A549 (cell line): ENCODE measurements around the gene SELENOO. TPM values are rescaled to one million over a fixed set of nuclear protein-coding genes. Genes with fewer than 3 reads are reported as not detected.

Source experiments
- ATAC-seq, 2 experiments: fragments of 200-7000 bp in 1 of 2; fragments of >200 bp in 1 of 2; cut with Nextera tagmentation in 1 of 2; cut with Tn5 transposase in 1 of 2; 3 replicates each; pipeline versions ENCODE4 v1.8.0 to v1.9.1; 2018 to 2020; ENCODE audit warnings: mild to moderate bottlenecking in 1 of 2, moderate library complexity in 1 of 2
- CTCF ChIA-PET: fragments of 300-600 bp; sonication (Branson Sonifier 250); formaldehyde crosslinking; extraction: SDS; loops from one replicate; lab custom pipeline; 2021; ENCODE audit warnings: antibody characterized with exemption, inconsistent platforms; lab: Yijun Ruan, JAX
- POLR2A ChIA-PET: fragments of 350-600 bp; formaldehyde crosslinking; extraction: SDS; loops from one replicate; lab custom pipeline; 2021; ENCODE audit warnings: antibody characterized with exemption, inconsistent platforms; lab: Yijun Ruan, JAX
- DNase-seq, 2 experiments: peaks; one replicate each; pipeline versions ENCODE4 v3.0.0 to v3.0.0-alpha.2; 2011 to 2016; ENCODE audit warnings: low read depth in 1 of 2, low spot score in 1 of 2
- FAIRE-seq: peaks from 2 replicates; lab custom pipeline; 2011; peaks lifted over from hg19 to GRCh38; lab: Jason Lieb, UNC
- H3K27ac ChIP-seq, 2 experiments: fragments of >200 bp; sonication (Bioruptor Twin); formaldehyde crosslinking; 3 replicates each; pipeline ENCODE4 v1.5.1; 2016 to 2017
- H3K4me1 ChIP-seq: fragments of >200 bp; sonication (Bioruptor Twin); formaldehyde crosslinking; 3 replicates; pipeline ENCODE4 v1.6.1; 2016
- H3K4me2 ChIP-seq: fragments of >200 bp; sonication (Bioruptor Twin); formaldehyde crosslinking; 3 replicates; pipeline ENCODE4 v1.6.1; 2016
- H3K4me3 ChIP-seq: fragments of >200 bp; sonication (Bioruptor Twin); formaldehyde crosslinking; 3 replicates; pipeline ENCODE4 v1.5.1; 2016
- H3K9me3 ChIP-seq: fragments of >200 bp; sonication (Bioruptor Twin); formaldehyde crosslinking; 3 replicates; pipeline ENCODE4 v1.6.1; 2016
- CEBPB ChIP-seq, 2 experiments: fragments of >200 bp in 1 of 2; sonication (Bioruptor Twin) in 1 of 2; formaldehyde crosslinking in 1 of 2; IDR thresholded peaks; 2 replicates each; pipeline ENCODE4 v1.6.1; 2012 to 2016
- CTCF ChIP-seq: fragments of >200 bp; sonication (Bioruptor Twin); formaldehyde crosslinking; IDR thresholded peaks from 3 replicates; pipeline ENCODE4 v1.5.1; 2016
- E2F6 ChIP-seq: IDR thresholded peaks from 2 replicates; pipeline ENCODE4 v1.6.1; 2012; ENCODE audit warnings: low read depth, borderline replicate concordance
- EP300 ChIP-seq, 2 experiments: fragments of >200 bp; sonication (Bioruptor Twin); formaldehyde crosslinking; IDR thresholded peaks; 2 replicates in 1 of 2; 3 replicates in 1 of 2; pipeline ENCODE4 v1.6.1; 2016 to 2017
- HOXB5 ChIP-seq: fragments of 250-450 bp; sonication (Bioruptor Pico); IDR thresholded peaks from 2 replicates; pipeline ENCODE4 v1.5.0; 2020; ENCODE audit warnings: mild to moderate bottlenecking, moderate library complexity
- JUN ChIP-seq, 2 experiments: fragments of >200 bp; sonication (Bioruptor Twin); formaldehyde crosslinking; IDR thresholded peaks; 2 replicates in 1 of 2; 3 replicates in 1 of 2; pipeline ENCODE4 v1.6.1; 2016 to 2017
- KDM1A ChIP-seq: fragments of 200-600 bp; sonication (generic); IDR thresholded peaks from 2 replicates; pipeline ENCODE4 v1.6.1; 2016; ENCODE audit warnings: low read depth, mild to moderate bottlenecking
- MAZ ChIP-seq: fragments of 150-350 bp; IDR thresholded peaks from 2 replicates; pipeline ENCODE4 v1.6.1; 2014; ENCODE audit warnings: antibody characterized with exemption, low read depth, low read length, borderline replicate concordance
- MYC ChIP-seq: IDR thresholded peaks from 2 replicates; pipeline ENCODE4 v1.6.1; 2012; ENCODE audit warnings: mild to moderate bottlenecking, inconsistent platforms, low read length, improper control_type of control experiment, borderline replicate concordance
- NFE2L2 ChIP-seq: fragments of 150-350 bp; conservative IDR thresholded peaks from 2 replicates; pipeline ENCODE4 v1.6.1; 2014; ENCODE audit warnings: low read length
- NPAS2 ChIP-seq: fragments of 250-450 bp; sonication (Bioruptor Pico); IDR thresholded peaks from 2 replicates; pipeline ENCODE4 v1.8.0; 2022; ENCODE audit warnings: mild to moderate bottlenecking, moderate library complexity, borderline replicate concordance
- PBX3 ChIP-seq: IDR thresholded peaks from 2 replicates; pipeline ENCODE4 v1.6.1; 2012
- RAD21 ChIP-seq, 2 experiments: fragments of >200 bp in 1 of 2; sonication (Bioruptor Twin) in 1 of 2; formaldehyde crosslinking in 1 of 2; IDR thresholded peaks in 1 of 2; conservative IDR thresholded peaks in 1 of 2; 2 replicates in 1 of 2; 3 replicates in 1 of 2; pipeline ENCODE4 v1.6.1; 2012 to 2018; ENCODE audit warnings: inconsistent platforms in 1 of 2
- RCOR1 ChIP-seq: fragments of 150-350 bp; IDR thresholded peaks from 2 replicates; pipeline ENCODE4 v1.6.1; 2014; ENCODE audit warnings: antibody characterized with exemption, low read length, low read depth
- RNF2 ChIP-seq: fragments of 200-600 bp; sonication (generic); IDR thresholded peaks from 2 replicates; pipeline ENCODE4 v1.6.1; 2016; ENCODE audit warnings: low read depth, mild to moderate bottlenecking, antibody characterized with exemption, moderate library complexity, borderline replicate concordance
- SMC3 ChIP-seq: fragments of >200 bp; sonication (Bioruptor Twin); formaldehyde crosslinking; IDR thresholded peaks from 3 replicates; pipeline ENCODE4 v1.6.1; 2018; ENCODE audit warnings: inconsistent platforms
- TFCP2L1 ChIP-seq: fragments of 250-450 bp; sonication (Bioruptor Pico); IDR thresholded peaks from 2 replicates; pipeline ENCODE4 v1.5.0; 2021; ENCODE audit warnings: mild to moderate bottlenecking
- USF2 ChIP-seq: fragments of 450-650 bp; IDR thresholded peaks from 2 replicates; pipeline ENCODE4 v1.6.1; 2014; ENCODE audit warnings: antibody characterized with exemption
- WGBS: methylation state at CpG from one replicate; pipeline ENCODE4 v1.1.6; 2017; ENCODE audit errors: missing lambda C conversion rate; 5-methylcytosine and 5-hydroxymethylcytosine counted together
- polyA plus RNA-seq, 4 experiments: library from polyadenylated mRNA; depleted of rRNA in 3 of 4; stranded (reverse); fragments of >200 nt; fragmentation: RNase III in 1 of 4; extraction: RNeasy Plus Mini Kit Qiagen cat#74134 plus additional on column Dnase treatment in 1 of 4; gene quantifications; 2 replicates in 3 of 4; 3 replicates in 1 of 4; pipeline ENCODE4 v1.2.3, GENCODE V29; 2011 to 2017

The SELENOO gene
- polyA plus RNA-seq, 2 of the 4 experiments (the other 2 are of a cell fraction) = 7.8 to 14.7 TPM

GRCh38 chr22:50183141-50183971 lies 17.5 kb upstream of the SELENOO start:
- CTCF ChIA-PET = no interaction called here
- H3K4me2 ChIP-seq = no peak overlapping the region
- TF ChIP-seq RAD21 (conservative IDR thresholded peaks at IDR 0.05 in 1 of 2, IDR thresholded peaks at IDR 0.05 in 1 of 2) = no peak
- TF ChIP-seq RNF2 = no peak
- TF ChIP-seq PBX3 = no peak
- TF ChIP-seq, all 56 proteins: peak for 0
- 94% methylated on average over 9 of the region's 19 CpGs for WGBS
- FAIRE-seq = no peak
- peak overlapping the region; percentile 27 to 76; a peak in 3 of 6 replicates for H3K27ac ChIP-seq
- H3K4me3 ChIP-seq = no peak overlapping the region
- POLR2A ChIA-PET = no interaction called here
- H3K4me1 ChIP-seq = peaks cover 16% of the 10 kb centered on the region; the same call in 2 of the 3 replicates
- H3K9me3 ChIP-seq = no peaks in the 10 kb centered on the region
- no peak for DNase-seq
- ATAC-seq = no peak; a peak in 1 of 6 replicates

- no peak overlapping the region for H3K4me3 ChIP-seq
- WGBS = 94% methylated on average over 18 of the region's 32 CpGs
- peak; percentile 25 to 46; a peak in 4 of 6 replicates for ATAC-seq
- peak overlapping the region; percentile 27 to 76; a peak in 3 of 6 replicates for H3K27ac ChIP-seq
- peak in 1 of 2 experiments; percentile 49 for DNase-seq
- ChIA-PET POLR2A (no interaction called here), CTCF (interaction anchor here (1.2 kb wide), 1 partner anchor 191 kb away, joined by 3 read pairs; no protein-coding TSS in a partner anchor)
- TF ChIP-seq RCOR1 = no peak
- 0 out of 4 replicates have a peak, but pooled peaks of 1 of the 2 experiments have one; percentile 20 for TF ChIP-seq CEBPB (IDR thresholded peaks at IDR 0.05)
- H3K4me1 ChIP-seq = peaks cover 18% of the 10 kb centered on the region; the same call in 2 of the 3 replicates
- no peak for FAIRE-seq
- peak overlapping the region; percentile 17; the same call in 1 of the 3 replicates for H3K4me2 ChIP-seq
- H3K9me3 ChIP-seq = no peaks in the 10 kb centered on the region
Observed at GRCh38 chr22:50184004-50184901, 16.6 kb upstream of the SELENOO start.

GRCh38 chr22:50184902-50185374 lies 15.9 kb upstream of the SELENOO start:
- H3K27ac ChIP-seq = peak overlapping the region in 1 of 2 experiments; percentile 99; a peak in 3 of 6 replicates
- DNase-seq = no peak
- no peak for FAIRE-seq
- no peak for ATAC-seq
- 92% methylated on average over 8 of the region's 63 CpGs for WGBS
- POLR2A ChIA-PET = no interaction called here
- no peaks in the 10 kb centered on the region for H3K9me3 ChIP-seq
- H3K4me2 ChIP-seq = no peak overlapping the region
- CTCF ChIA-PET = interaction anchor here (1.2 kb wide), 1 partner anchor 191 kb away, joined by 3 read pairs; no protein-coding TSS in a partner anchor
- no peak for TF ChIP-seq NPAS2 (CRISPR knock-in tag)
- no peak for TF ChIP-seq KDM1A
- no peak for TF ChIP-seq MAZ
- no peak for TF ChIP-seq MYC
- TF ChIP-seq TFCP2L1 (CRISPR knock-in tag) = no peak
- no peak for TF ChIP-seq USF2
- no peak for TF ChIP-seq HOXB5 (CRISPR knock-in tag)
- no peak for TF ChIP-seq E2F6
- TF ChIP-seq NFE2L2 = no peak
- no peak for TF ChIP-seq SMC3
- no peak for TF ChIP-seq CTCF
- no peak for TF ChIP-seq EP300 (IDR thresholded peaks at IDR 0.05)
- no peak for TF ChIP-seq JUN (IDR thresholded peaks at IDR 0.05)
- no peak overlapping the region for H3K4me3 ChIP-seq
- H3K4me1 ChIP-seq = peaks cover 25% of the 10 kb centered on the region
